Daoy (cell line): Measurements from ENCODE around the gene ITM2A. TPM values are rescaled to one million over a fixed set of nuclear protein-coding genes. Genes with fewer than 3 reads are reported as not detected.

Experiments used
- DNase-seq: peaks from one replicate; pipeline ENCODE4 v3.0.0-alpha.2; 2015; ENCODE audit warnings: low read depth
- total RNA-seq: library from RNA; depleted of rRNA; stranded (reverse); fragments of >200 nt; shearing (Covaris generic); gene quantifications from 2 replicates; pipeline ENCODE4 v1.2.3, GENCODE V29; 2014; rRNA removed

ITM2A gene
- not detected in 2 replicates for total RNA-seq

GRCh38 chrX:79366873-79367749, at the start of gene ITM2A:
TSS of gene ITM2A (minus strand) at chrX:79367334. CDS start at chrX:79367215, 119 bp downstream.
- no peak for DNase-seq

- no peak for DNase-seq
Observed at GRCh38 chrX:79415056-79415455, 47.9 kb upstream of the ITM2A start.

GRCh38 chrX:79413963-79414362, 46.8 kb upstream of the ITM2A start:
- DNase-seq: no peak

GRCh38 chrX:79412972-79413371, 45.8 kb upstream of the ITM2A start:
- DNase-seq: no peak

GRCh38 chrX:79412166-79412565, 45.0 kb upstream of the ITM2A start:
- no peak for DNase-seq

GRCh38 chrX:79409657-79410056, 42.5 kb upstream of the ITM2A start:
- no peak for DNase-seq

GRCh38 chrX:79408623-79409322, 41.6 kb upstream of the ITM2A start:
- DNase-seq: no peak

GRCh38 chrX:79400623-79401022, 33.5 kb upstream of the ITM2A start:
- DNase-seq: no peak

GRCh38 chrX:79375340-79375739, 8.2 kb upstream of the ITM2A start:
- DNase-seq: no peak

GRCh38 chrX:79371640-79372039, 4.5 kb upstream of the ITM2A start:
- no peak for DNase-seq

GRCh38 chrX:79371101-79371500, 4.0 kb upstream of the ITM2A start:
- DNase-seq: no peak

GRCh38 chrX:79369871-79370270, 2.7 kb upstream of the ITM2A start:
- DNase-seq: no peak

GRCh38 chrX:79368441-79368840, 1.3 kb upstream of the ITM2A start:
- no peak for DNase-seq

GRCh38 chrX:79367907-79368306, 773 bp upstream of the ITM2A start:
- DNase-seq: no peak

- no peak for DNase-seq
Observed at GRCh38 chrX:79366556-79366872, 620 bp downstream of the ITM2A start.

- DNase-seq: no peak
Observed at GRCh38 chrX:79365591-79365990, 1.5 kb downstream of the ITM2A start.

GRCh38 chrX:79364306-79364705, 2.8 kb downstream of the ITM2A start:
- no peak for DNase-seq

- no peak for DNase-seq
Observed at GRCh38 chrX:79361192-79361870, 5.8 kb downstream of the ITM2A start.

GRCh38 chrX:79336869-79337815, 30.0 kb downstream of the ITM2A start:
- DNase-seq: no peak

- no peak for DNase-seq
Observed at GRCh38 chrX:79330022-79330421, 37.1 kb downstream of the ITM2A start.

GRCh38 chrX:79325263-79325958, 41.7 kb downstream of the ITM2A start:
- no peak for DNase-seq
